Left renal cortex interstitium (tissue), 4 donors: ENCODE measurements around the gene GAS2L2. TPM values are rescaled to one million over a fixed set of nuclear protein-coding genes. Genes with fewer than 3 reads are reported as not detected.

Source experiments
- DNase-seq, 4 donors: peaks; one replicate each; pipeline ENCODE4 v3.0.0-alpha.2; 2013; ENCODE audit warnings: low read depth in 4 of 4, low spot score in 2 of 4, missing footprints in 1 of 4
- polyA plus RNA-seq, 4 donors: library from polyadenylated mRNA; unstranded; fragments of 120-200 nt; gene quantifications; one replicate each; pipeline ENCODE4 v1.2.1, GENCODE V29; 2013; ENCODE audit not compliant: insufficient read length in 4 of 4

The GAS2L2 gene
- polyA plus RNA-seq = under 1 TPM in 2 of 4 donors, not detected in 2; 0.13 TPM

GRCh38 chr17:35752945-35753764, at the start of gene GAS2L2:
TSS of gene GAS2L2 (minus strand) at chr17:35753239. CDS start at chr17:35752850, 389 bp downstream.
- DNase-seq = no peak

GRCh38 chr17:35801583-35802224, 48.7 kb upstream of the GAS2L2 start:
- no peak for DNase-seq

- no peak for DNase-seq
These were observed 46.9 kb upstream of the GAS2L2 start for GRCh38 chr17:35799942-35800341.

DNA sequence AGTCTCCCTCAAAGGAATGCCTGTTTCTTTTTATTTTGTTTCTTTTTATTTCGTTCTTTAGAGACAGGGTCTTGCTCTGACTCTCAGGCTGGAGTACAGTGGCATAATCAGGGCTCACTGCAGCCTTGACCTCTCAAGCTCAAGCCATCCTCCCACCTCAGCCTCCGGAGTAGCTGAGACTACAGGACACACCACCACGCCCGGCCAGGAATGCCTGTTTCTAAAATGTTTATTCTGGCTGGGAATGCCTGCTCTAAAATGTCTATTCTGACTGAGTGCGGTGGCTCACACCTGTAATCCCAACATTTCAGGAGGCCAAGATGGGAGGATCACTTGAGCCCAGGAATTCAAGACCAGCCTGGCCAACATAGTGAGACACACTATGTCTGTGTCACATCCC, 44.9 kb upstream of the GAS2L2 start:
- no peak for DNase-seq

- DNase-seq = no peak
These were observed 44.3 kb upstream of the GAS2L2 start for GRCh38 chr17:35797370-35797769.

DNA sequence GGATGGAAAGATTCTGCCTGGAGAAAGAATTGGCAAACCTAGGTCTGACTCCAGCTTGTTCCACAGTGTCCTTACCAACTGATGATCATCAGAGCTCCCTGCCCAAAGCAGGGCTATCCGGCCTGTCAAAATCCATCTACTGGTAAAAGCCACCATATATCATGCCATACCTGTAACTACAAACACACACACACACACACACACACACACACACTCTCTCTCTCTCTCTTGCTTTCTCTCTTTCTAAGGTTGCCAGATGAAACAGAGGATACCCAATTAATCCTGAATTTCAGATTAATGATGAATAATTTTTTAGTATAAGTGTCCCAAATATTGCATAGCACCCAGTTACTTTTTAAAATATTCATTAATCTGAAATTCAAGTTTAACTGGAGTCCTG, 43.9 kb upstream of the GAS2L2 start:
- DNase-seq = no peak

DNA sequence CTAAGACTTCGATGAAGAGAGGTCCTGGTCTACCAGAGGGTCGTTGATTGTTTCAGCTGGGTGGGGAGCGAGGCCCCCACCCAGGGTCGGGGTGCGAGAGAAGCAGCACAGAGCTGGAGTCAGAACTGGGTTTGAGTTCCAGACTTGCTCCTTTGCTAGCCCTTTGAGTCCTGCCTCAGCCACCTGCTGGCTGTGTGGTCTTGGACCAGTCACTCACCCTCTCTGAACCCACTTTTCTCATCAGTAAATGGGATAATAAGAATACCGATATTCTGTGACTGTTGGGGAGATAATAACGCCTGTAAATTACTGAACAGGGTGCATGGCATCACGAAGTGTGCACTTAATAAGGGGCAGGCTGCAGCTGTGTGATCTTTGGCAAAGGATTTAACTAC, 42.8 kb upstream of the GAS2L2 start:
- no peak for DNase-seq

DNA sequence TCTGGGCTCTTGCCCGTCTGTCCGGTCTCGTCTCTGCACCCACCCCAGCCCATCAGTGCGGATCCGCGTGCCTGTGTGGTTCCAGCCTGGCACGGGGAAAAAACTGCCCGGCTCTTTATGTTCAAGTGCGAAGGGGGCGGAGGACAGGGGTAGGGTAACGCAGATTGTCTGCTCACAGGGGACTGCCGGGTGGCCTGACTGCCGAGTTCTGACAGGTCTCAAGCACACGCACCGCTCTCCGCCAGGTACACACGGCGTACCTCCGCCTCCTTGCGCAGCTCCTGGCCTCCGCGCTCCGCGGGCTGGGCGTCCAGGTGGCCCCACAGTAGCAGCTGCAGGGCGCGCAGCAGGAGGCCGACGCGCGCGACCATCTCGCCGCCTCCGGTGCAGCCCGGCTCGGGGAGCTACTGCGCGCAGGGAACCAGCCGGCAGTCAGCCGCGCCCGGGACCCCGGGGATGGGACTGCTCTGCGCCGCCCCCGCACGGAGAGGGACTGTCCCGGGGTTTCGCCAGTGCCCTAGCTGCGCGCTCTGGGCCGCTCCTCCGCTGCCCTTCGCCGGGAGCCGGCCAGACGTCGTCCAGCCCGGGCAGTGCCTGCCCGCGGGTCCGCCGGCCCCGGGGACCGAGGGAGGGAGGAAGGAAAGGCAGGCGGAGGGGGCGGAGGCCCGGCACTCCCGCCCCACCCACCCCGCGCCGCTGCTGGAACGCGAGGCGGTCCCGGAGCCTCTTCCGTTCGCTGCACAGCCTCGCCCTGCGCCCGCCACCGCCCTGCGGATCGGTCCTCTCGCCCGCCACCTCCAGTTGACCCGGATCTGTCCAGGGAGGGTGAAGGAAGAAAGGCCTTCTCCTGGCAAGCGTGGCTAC, 42.2 kb upstream of the GAS2L2 start, which contains the start of gene MMP28:
TSS of gene MMP28 (minus strand) at position 635 of the 864 bp plus-strand sequence. CDS start at position 371, 264 bp downstream.
- DNase-seq = no peak

DNA sequence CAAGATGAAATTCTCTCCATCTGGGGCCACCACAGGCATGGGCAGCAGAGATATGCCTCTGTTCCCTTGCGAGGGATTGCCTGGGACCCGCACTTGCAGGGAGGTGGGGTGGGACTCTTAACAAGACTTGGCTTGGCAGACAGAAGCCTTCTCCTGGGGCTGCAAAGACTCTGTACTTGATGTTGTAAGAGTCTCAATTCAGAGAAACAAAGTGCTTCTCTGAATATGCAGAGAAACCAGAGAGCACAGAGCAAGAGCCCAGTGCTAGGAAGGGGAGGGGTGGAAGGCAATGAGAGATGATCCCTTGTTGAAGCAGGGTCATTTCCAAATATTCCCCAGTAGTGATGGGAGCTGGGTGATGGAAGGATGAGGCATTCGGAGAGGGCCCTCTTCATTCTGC, 40.2 kb upstream of the GAS2L2 start:
- no peak for DNase-seq

GRCh38 chr17:35791681-35792350, 38.8 kb upstream of the GAS2L2 start:
- DNase-seq = no peak

- DNase-seq = no peak
These were observed 37.8 kb upstream of the GAS2L2 start for GRCh38 chr17:35790841-35791240.

- DNase-seq = no peak
These were observed 35.7 kb upstream of the GAS2L2 start for GRCh38 chr17:35788477-35789368.

GRCh38 chr17:35786941-35787432, 33.9 kb upstream of the GAS2L2 start:
- DNase-seq = no peak

DNA sequence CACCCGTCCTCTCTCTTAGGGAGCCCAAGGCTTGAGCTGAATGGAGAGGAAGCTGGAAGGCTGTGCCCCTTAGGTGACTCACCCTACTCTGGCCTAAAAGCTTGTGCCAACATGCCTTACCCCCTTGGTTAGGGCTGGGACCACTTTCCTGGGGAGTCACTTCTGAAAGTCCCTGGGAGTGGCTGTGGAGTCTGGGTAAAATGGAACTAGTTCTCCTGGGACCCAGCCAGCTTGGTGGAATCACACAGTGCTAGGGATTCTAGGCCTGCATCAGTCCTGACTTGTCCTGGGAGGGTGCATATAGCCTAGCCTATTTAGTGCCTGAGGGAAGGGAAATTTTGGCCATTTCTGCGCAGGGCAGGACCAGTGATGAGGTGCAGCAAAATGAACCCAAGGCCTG, 31.9 kb upstream of the GAS2L2 start:
- DNase-seq = no peak

DNA sequence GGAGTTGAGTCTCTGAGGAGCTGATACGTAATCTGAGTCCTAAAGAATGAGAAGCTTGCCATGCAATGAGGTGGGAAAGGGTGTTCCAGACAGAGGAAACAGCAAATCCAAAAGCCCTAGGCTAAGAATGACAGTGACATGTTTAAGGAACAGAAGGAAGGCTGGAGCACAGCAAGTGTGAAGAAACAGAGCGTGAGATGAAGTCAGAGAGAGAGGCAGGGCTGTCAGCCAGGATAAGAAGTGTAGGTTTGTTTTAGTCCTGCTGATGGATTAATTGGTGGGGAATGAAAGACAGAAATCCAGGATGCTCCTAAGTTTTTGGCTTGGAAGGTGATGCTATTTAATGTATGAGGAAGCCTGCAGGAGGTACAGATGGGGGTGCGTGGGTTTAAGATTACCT, 27.9 kb upstream of the GAS2L2 start:
- no peak for DNase-seq

DNA sequence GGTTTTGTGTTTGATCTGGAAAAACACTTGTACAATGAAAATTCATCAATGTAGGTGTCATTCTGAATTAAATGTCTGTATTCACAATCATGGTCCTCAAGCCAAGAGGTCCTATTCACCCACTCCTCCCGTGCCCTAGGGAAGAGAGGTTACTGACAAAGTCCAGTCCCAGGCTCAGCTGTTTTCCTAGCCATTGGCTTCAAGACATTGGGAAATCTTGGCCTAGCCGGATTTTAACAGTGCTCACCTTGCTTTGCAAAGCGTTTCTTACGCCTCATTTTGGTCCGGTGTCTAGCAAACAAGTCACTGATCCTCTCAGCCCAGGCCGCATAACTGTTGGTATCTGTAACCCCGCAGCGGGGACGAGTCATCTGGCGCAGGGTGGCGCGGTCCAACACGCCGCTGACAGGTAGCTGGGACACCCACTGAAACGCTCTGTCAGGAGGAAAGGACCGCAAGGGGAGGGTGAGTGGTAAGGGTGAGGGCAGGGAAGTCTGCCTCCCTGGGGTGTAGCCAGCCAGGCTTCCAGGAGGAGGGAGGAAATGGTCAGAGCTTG, 25.7 kb upstream of the GAS2L2 start:
- no peak for DNase-seq

DNA sequence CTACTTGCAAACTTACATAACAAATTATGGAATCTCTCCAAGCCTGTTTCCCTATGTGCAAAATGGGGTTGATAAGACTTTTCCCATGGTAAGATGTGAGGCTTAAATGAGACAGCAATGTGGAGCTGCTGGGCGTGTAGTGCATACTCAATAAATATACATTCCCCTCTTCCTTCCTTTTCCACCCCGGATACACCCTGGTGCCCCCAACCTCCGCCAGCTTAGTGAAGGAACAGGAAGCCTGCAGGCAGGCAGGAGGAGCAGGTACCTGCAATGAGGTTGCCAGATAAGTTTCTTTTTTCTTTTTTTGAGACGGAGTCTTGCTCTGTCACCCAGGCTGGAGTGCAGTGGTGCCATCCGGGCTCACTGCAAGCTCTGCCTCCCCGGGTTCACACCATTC, 22.5 kb upstream of the GAS2L2 start:
- no peak for DNase-seq

GRCh38 chr17:35775039-35775438, 22.0 kb upstream of the GAS2L2 start:
- DNase-seq = no peak

DNA sequence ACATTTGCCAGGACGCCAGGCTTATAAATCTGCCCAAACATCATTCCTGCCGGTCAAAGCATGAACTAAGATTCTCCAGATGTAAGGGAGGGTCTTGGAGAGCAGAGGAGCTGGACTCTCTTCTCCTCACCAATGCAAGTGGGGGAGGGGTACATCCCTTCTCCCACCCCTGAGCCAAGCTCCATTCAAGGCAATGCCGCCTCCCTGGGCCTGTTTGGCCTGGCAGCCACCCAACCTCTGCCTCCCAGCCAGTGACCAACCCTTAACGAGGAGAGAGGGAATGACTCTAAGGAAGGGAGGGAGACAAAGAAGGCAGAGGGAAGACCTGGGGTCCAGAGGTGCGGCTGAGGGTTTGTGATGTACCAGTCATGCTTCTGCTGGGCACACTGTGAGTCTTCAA, 21.5 kb upstream of the GAS2L2 start:
- no peak for DNase-seq
